PC-9 (cell line): Measurements from ENCODE around the gene XXYLT1. TPM values are rescaled to one million over a fixed set of nuclear protein-coding genes. Genes with fewer than 3 reads are reported as not detected.
A peak's percentile ranks its signal among the peaks of the same experiment; 100 is the strongest.

ENCODE experiments used
- BruUV-seq: library from RNA; stranded (reverse); fragments of 400-500 nt; replicated peaks from 2 replicates; lab custom pipeline; 2021; lab: Mats Ljungman, UMichigan
- CTCF ChIA-PET: fragments of 300-600 bp; sonication (Branson Sonifier 250); formaldehyde crosslinking; loops from one replicate; lab custom pipeline; 2022; ENCODE audit warnings: antibody characterized with exemption; lab: Charles Lee
- POLR2A ChIA-PET: fragments of 300-600 bp; sonication (Branson Sonifier 250); formaldehyde crosslinking; loops from one replicate; lab custom pipeline; 2022; ENCODE audit warnings: antibody characterized with exemption; ENCODE audit not compliant: unreplicated experiment; lab: Charles Lee
- DNase-seq, 2 experiments: peaks; one replicate each; pipeline versions ENCODE4 v3.0.0 to v3.0.0-alpha.2; 2015 to 2022; ENCODE audit warnings: mixed read lengths in 1 of 2
- H2AFZ ChIP-seq: fragments of 200-600 bp; sonication (generic); 2 replicates; pipeline ENCODE4 v1.8.1; 2017; ENCODE audit warnings: antibody characterized with exemption
- H3F3A ChIP-seq: fragments of 200-600 bp; sonication (generic); 2 replicates; pipeline ENCODE4 v1.8.1; 2017; ENCODE audit warnings: antibody characterized with exemption, mild to moderate bottlenecking, low read depth; ENCODE audit not compliant: insufficient read depth
- H3K27ac ChIP-seq: fragments of 200-600 bp; sonication (generic); 2 replicates; pipeline ENCODE4 v1.6.1; 2016; ENCODE audit warnings: mixed run types
- H3K27me3 ChIP-seq: fragments of 200-600 bp; sonication (generic); 2 replicates; pipeline ENCODE4 v1.6.1; 2016; ENCODE audit warnings: low read depth, mixed run types; ENCODE audit not compliant: insufficient read depth
- H3K36me3 ChIP-seq: fragments of 200-600 bp; sonication (generic); 2 replicates; pipeline ENCODE4 v1.6.1; 2016; ENCODE audit warnings: low read depth, mixed run types
- H3K4me1 ChIP-seq: fragments of 200-600 bp; sonication (generic); replicated peaks from 2 replicates; pipeline ENCODE4 v1.6.1; 2016; ENCODE audit warnings: mixed run types; ENCODE audit not compliant: insufficient read depth
- H3K4me2 ChIP-seq: fragments of 200-600 bp; sonication (generic); 2 replicates; pipeline ENCODE4 v1.6.1; 2017; ENCODE audit warnings: mixed run types
- H3K4me3 ChIP-seq: fragments of 200-600 bp; sonication (generic); 2 replicates; pipeline ENCODE4 v1.6.1; 2016; ENCODE audit warnings: mixed run types
- H3K79me2 ChIP-seq: fragments of 200-600 bp; sonication (generic); 2 replicates; pipeline ENCODE4 v1.6.1; 2017; ENCODE audit warnings: low read depth, mixed run types
- H3K9me2 ChIP-seq: fragments of 200-600 bp; sonication (generic); 2 replicates; pipeline ENCODE4 v1.8.1; 2017; ENCODE audit warnings: mild to moderate bottlenecking; ENCODE audit not compliant: insufficient read depth
- H3K9me3 ChIP-seq: fragments of 200-600 bp; sonication (generic); 2 replicates; pipeline ENCODE4 v1.8.1; 2016; ENCODE audit warnings: low read depth; ENCODE audit not compliant: insufficient read depth
- H4K20me1 ChIP-seq: fragments of 200-600 bp; sonication (generic); 2 replicates; pipeline ENCODE4 v1.8.1; 2017; ENCODE audit not compliant: insufficient read depth
- CTCF ChIP-seq: fragments of 200-600 bp; sonication (generic); conservative IDR thresholded peaks from 2 replicates; pipeline ENCODE4 v1.6.1; 2017; ENCODE audit warnings: mixed run types, antibody characterized with exemption, mild to moderate bottlenecking, moderate library complexity
- EZH2 ChIP-seq: fragments of 200-600 bp; sonication (generic); IDR thresholded peaks from 2 replicates; pipeline ENCODE4 v1.8.0; 2017; ENCODE audit warnings: antibody characterized with exemption, low read depth
- intact Hi-C: fragments of 100-400 bp; cut with micrococcal nuclease; formaldehyde crosslinking; loops from one replicate; pipeline ENCODE4 v1.10.0; 2022; ENCODE audit not compliant: unreplicated experiment
- total RNA-seq: library from RNA; stranded (reverse); gene quantifications from 2 replicates; pipeline ENCODE4 v1.2.3, GENCODE V29; 2021

Gene XXYLT1
- total RNA-seq, 1 experiment from 2014 or later, result 13.3 TPM

- Histone ChIP-seq H4K20me1 (no peaks in the 10 kb centered on the region), H3K79me2 (no peaks in the 10 kb centered on the region), H2AFZ (no peak overlapping the region), H3K4me2 (no peak overlapping the region), H3K27me3 (no peaks in the 10 kb centered on the region), H3K9me2 (no peaks in the 10 kb centered on the region), H3K4me3 (no peak overlapping the region), H3F3A (no peaks in the 10 kb centered on the region), H3K9me3 (no peaks in the 10 kb centered on the region), H3K4me1 (no peaks in the 10 kb centered on the region), H3K27ac (no peak overlapping the region), H3K36me3 (no peaks in the 10 kb centered on the region)
- no peak for DNase-seq
- no peak for TF ChIP-seq CTCF
- BruUV-seq, result no TSS peak
- POLR2A ChIA-PET, result no interaction called here
- intact Hi-C loops, result no loop called here
- CTCF ChIA-PET, result no interaction called here
Observed at GRCh38 chr3:195212033-195212748, 58.8 kb downstream of the XXYLT1 start.

GRCh38 chr3:195210266-195210973 is 60.5 kb downstream of the XXYLT1 start:
- TF ChIP-seq CTCF, result no peak
- TF ChIP-seq EZH2, result no peak
- H3K27ac ChIP-seq, result no peak overlapping the region
- no peak overlapping the region for H3K4me2 ChIP-seq
- H3F3A ChIP-seq, result no peaks in the 10 kb centered on the region
- H3K79me2 ChIP-seq, result no peaks in the 10 kb centered on the region
- no peaks in the 10 kb centered on the region for H3K9me2 ChIP-seq
- BruUV-seq, result no TSS peak
- intact Hi-C loops, result no loop called here
- H3K4me1 ChIP-seq, result 0 out of 2 replicates have a peak, but pooled peaks cover 2% of the 10 kb centered on the region
- peak in 1 of 2 experiments; percentile 16 for DNase-seq
- no peak overlapping the region for H2AFZ ChIP-seq
- H3K4me3 ChIP-seq, result no peak overlapping the region
- H3K36me3 ChIP-seq, result no peaks in the 10 kb centered on the region
- POLR2A ChIA-PET, result interaction anchor here (0.7 kb wide), 1 partner anchor 1347 kb away, joined by 3 read pairs; no protein-coding TSS in a partner anchor
- no peaks in the 10 kb centered on the region for H3K9me3 ChIP-seq
- CTCF ChIA-PET, result no interaction called here
- H3K27me3 ChIP-seq, result no peaks in the 10 kb centered on the region
- no peaks in the 10 kb centered on the region for H4K20me1 ChIP-seq

- Histone ChIP-seq H3K4me1 (0 out of 2 replicates have a peak, but pooled peaks cover 8% of the 10 kb centered on the region), H3K27me3 (no peaks in the 10 kb centered on the region), H3K4me3 (no peak overlapping the region), H3K27ac (no peak overlapping the region), H4K20me1 (no peaks in the 10 kb centered on the region), H3K36me3 (no peaks in the 10 kb centered on the region), H3K79me2 (no peaks in the 10 kb centered on the region), H2AFZ (no peak overlapping the region), H3K9me2 (no peaks in the 10 kb centered on the region), H3F3A (no peaks in the 10 kb centered on the region), H3K9me3 (no peaks in the 10 kb centered on the region), H3K4me2 (no peak overlapping the region)
- DNase-seq, result peak in 1 of 2 experiments; percentile 32
- TF ChIP-seq CTCF (no peak), EZH2 (no peak)
- POLR2A ChIA-PET, result no interaction called here
- CTCF ChIA-PET, result interaction anchor here (0.5 kb wide), 1 partner anchor 112 kb away, joined by 4 read pairs; no protein-coding TSS in a partner anchor
- intact Hi-C loops, result no loop called here
- BruUV-seq, result no TSS peak
Observed at GRCh38 chr3:195209847-195210265, 61.1 kb downstream of the XXYLT1 start.
